ENCODE data around the gene GLP1R. TPM values are rescaled to one million over a fixed set of nuclear protein-coding genes. Genes with fewer than 3 reads are reported as not detected.

GLP1R gene
- total RNA-seq, 1 experiment from 2014 or later = not detected

- no TSS peak for BruUV-seq (replicated peaks)
- TF ChIP-seq SIN3A (IDR thresholded peaks at IDR 0.05; ENCODE audit: borderline replicate concordance, insufficient read depth, low read depth, low read length) = no peak
- no peak for TF ChIP-seq REST (IDR thresholded peaks at IDR 0.05; ENCODE audit: insufficient read depth in 1 of 2, low read depth in 2 of 2, low read length in 1 of 2)
- TF ChIP-seq POLR2AphosphoS5 (IDR thresholded peaks at IDR 0.05; ENCODE audit: low read depth, low read length) = no peak
- TF ChIP-seq, protein P1, sequence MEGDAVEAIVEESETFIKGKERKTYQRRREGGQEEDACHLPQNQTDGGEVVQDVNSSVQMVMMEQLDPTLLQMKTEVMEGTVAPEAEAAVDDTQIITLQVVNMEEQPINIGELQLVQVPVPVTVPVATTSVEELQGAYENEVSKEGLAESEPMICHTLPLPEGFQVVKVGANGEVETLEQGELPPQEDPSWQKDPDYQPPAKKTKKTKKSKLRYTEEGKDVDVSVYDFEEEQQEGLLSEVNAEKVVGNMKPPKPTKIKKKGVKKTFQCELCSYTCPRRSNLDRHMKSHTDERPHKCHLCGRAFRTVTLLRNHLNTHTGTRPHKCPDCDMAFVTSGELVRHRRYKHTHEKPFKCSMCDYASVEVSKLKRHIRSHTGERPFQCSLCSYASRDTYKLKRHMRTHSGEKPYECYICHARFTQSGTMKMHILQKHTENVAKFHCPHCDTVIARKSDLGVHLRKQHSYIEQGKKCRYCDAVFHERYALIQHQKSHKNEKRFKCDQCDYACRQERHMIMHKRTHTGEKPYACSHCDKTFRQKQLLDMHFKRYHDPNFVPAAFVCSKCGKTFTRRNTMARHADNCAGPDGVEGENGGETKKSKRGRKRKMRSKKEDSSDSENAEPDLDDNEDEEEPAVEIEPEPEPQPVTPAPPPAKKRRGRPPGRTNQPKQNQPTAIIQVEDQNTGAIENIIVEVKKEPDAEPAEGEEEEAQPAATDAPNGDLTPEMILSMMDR (IDR thresholded peaks at IDR 0.05) = no peak
- no peak for TF ChIP-seq TCF7L2 (IDR thresholded peaks at IDR 0.05; ENCODE audit: low read depth, low read length)
- ATAC-seq = no peak
- Histone ChIP-seq H3K36me3 (ENCODE audit: control insufficient read depth, insufficient read depth, low read length) (no peaks in the 10 kb centered on the region), H3K4me3 (ENCODE audit: low read depth in 2 of 2, low read length in 2 of 2) (no peak overlapping the region), H3K4me1 (ENCODE audit: control insufficient read depth, insufficient read depth, low read length) (no peaks in the 10 kb centered on the region), H3K27me3 (ENCODE audit: control insufficient read depth, insufficient read depth, low read length) (peaks cover 11% of the 10 kb centered on the region), H3K9me3 (ENCODE audit: control insufficient read depth, insufficient read depth, low read depth, low read length) (no peaks in the 10 kb centered on the region), H3K27ac (ENCODE audit: low read length) (no peak overlapping the region)
- no peak for DNase-seq (ENCODE audit: low read depth, low spot score)
- CTCF ChIA-PET = no interaction called here
- in situ Hi-C loops (cut with HindIII; ENCODE audit: low pct_unique_long_range_greater_than_20kb, low sequenced_read_pairs) (no loop called here), intact Hi-C loops (cut with micrococcal nuclease; ENCODE audit: unreplicated experiment) (no loop called here)
- POLR2A ChIA-PET = no interaction called here
These were observed 47.0 kb downstream of the GLP1R start for GRCh38 chr6:39095578-39095977.

DNA sequence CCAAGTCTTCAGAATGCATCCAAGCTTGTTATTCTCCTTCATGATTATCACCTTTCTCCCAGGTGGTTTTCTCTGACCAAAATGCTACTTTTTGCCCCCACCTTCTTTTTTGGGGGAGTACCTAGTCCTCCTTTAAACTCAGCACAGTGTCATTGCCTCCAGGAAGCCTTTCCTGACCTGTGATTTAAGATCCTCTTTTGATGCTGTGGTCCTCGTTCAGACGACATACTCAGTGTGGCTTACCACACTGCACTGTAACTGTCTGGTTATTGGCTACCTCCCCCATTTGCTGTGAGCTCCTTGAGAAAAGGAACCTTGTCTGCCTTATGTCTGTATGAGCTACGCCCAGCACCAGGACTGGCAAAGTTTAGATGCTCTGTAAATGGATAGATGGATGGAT is 51.8 kb downstream of the GLP1R start:
- TF ChIP-seq POLR2AphosphoS5 (IDR thresholded peaks at IDR 0.05; ENCODE audit: low read depth, low read length) (no peak), TCF7L2 (IDR thresholded peaks at IDR 0.05; ENCODE audit: low read depth, low read length) (no peak), SIN3A (IDR thresholded peaks at IDR 0.05; ENCODE audit: borderline replicate concordance, insufficient read depth, low read depth, low read length) (no peak), REST (IDR thresholded peaks at IDR 0.05; ENCODE audit: insufficient read depth in 1 of 2, low read depth in 2 of 2, low read length in 1 of 2) (no peak)
- TF ChIP-seq, protein P1 (IDR thresholded peaks at IDR 0.05) = no peak
- ChIA-PET CTCF (no interaction called here), POLR2A (no interaction called here)
- Histone ChIP-seq H3K36me3 (ENCODE audit: control insufficient read depth, insufficient read depth, low read length) (no peaks in the 10 kb centered on the region), H3K4me3 (ENCODE audit: low read depth in 2 of 2, low read length in 2 of 2) (no peak overlapping the region), H3K4me1 (ENCODE audit: control insufficient read depth, insufficient read depth, low read length) (no peaks in the 10 kb centered on the region), H3K27ac (ENCODE audit: low read length) (no peak overlapping the region), H3K27me3 (ENCODE audit: control insufficient read depth, insufficient read depth, low read length) (no peaks in the 10 kb centered on the region; the same call in 1 of the 2 replicates), H3K9me3 (ENCODE audit: control insufficient read depth, insufficient read depth, low read depth, low read length) (no peaks in the 10 kb centered on the region)
- DNase-seq (ENCODE audit: low read depth, low spot score) = no peak
- no TSS peak for BruUV-seq (replicated peaks)
- ATAC-seq = no peak
- intact Hi-C loops (cut with micrococcal nuclease; ENCODE audit: unreplicated experiment) = loop anchor here (10.0 kb wide), 1 partner anchor 126 kb away; no protein-coding TSS in a partner anchor
- in situ Hi-C loops (cut with HindIII; ENCODE audit: low pct_unique_long_range_greater_than_20kb, low sequenced_read_pairs) = no loop called here

Measured in Panc1 (cell line).